ENCODE results near the gene TLE6.
"Not testable (repeated sequence)": the region's sequence is repeated elsewhere in the genome, so short reads cannot be mapped to it uniquely, and the experiment has no call there.

TLE6 gene

DNA sequence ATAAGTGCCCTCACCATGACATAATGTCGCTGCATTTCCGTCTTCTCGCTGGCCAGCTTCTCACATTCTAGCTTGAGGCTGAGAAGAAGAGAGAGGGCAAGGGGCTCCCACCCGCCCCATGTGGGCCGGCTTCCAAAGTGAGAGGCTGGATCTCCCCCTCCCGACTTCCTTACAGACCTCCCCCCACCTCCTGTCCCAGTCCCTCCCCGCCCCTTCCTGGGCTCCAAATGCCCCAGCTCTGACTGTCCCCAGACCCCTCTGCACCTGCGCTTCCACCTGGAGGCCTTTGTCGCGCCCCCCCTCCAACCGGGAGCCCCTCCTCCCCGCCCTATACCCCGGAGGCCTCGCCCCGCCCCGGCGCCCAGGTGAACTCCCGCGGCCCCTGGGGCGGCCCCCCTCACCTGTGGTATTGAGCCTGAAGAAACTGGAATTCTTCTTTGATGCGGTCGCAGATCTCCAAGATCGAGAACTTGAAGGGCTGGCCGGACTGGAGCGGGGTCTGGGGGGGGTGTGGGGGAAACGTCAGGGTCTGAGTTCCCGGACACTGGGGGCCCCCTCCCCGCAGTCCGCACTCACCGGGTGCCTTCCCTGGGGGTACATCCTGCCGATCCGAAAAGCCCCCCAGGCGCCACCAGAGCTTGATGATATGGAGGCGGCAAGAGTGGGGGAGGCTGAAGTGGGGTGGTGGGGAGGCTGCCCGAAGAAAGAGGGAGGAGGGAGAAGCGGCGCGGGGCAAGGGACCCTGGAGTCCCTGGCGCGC lies 51.1 kb downstream of the TLE6 start:
- DNase-seq (ENCODE audit: low read depth in 2 of 2), result no peak

GRCh38 chr19:3029065-3029923 lies 51.9 kb downstream of the TLE6 start, which contains the start of gene TLE2:
TSS of gene TLE2 (minus strand) at chr19:3029280. CDS start at chr19:3028904, 376 bp downstream.
- DNase-seq (ENCODE audit: low read depth in 2 of 2), result no peak

DNA sequence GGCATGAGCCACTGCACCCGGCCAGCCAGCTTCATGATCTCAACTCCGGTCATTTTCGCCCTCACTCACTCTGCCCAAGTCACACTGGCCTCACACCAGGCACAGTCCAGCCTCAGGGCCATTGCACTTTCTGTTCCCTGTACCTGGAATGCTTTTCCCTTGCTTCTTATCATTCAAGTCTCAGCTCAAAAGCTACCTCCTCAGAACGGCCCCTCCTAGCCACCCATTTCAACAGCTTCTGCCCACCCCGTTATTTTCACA lies 54.2 kb downstream of the TLE6 start:
- DNase-seq (ENCODE audit: low read depth in 2 of 2), result no peak

DNA sequence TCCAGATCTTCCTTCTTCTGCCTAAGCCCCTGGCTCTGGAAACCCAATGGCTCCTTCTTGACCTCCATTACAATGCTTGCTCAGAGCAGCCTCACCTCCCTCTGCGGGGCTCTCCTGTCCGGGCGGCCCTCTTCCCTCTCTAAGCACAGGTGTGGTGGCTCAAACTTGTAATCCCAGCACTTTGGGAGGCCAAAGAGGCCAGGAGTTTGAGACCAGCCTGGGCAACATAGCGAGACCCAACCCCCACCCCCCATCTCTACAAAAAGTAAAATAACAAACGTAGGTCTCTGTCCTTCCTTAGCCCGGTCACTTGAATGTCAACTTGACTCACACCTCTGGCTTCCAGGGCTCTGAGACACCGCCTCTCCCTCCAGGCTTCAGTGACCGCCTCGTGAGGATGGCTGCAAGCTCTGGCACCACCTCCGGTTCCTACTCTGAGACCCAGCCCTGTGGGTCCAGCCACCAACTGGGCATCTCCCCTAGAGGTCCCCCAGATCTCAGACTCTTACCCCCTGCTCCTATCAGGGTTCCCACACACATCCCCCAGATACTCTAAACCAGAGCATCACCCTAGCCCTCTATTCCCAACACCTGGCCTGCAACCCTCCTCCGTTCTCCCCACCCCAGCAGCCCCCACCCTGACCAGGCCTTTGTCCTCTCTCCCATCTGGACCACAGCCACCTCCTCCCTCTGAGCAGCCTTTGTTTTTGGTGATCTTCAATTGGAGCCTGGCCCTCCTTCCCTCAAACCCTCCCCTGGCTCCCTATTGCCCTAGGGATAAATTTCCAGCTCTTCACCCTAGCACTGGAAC lies 56.4 kb downstream of the TLE6 start:
- no peak for DNase-seq (ENCODE audit: low read depth in 2 of 2)

DNA sequence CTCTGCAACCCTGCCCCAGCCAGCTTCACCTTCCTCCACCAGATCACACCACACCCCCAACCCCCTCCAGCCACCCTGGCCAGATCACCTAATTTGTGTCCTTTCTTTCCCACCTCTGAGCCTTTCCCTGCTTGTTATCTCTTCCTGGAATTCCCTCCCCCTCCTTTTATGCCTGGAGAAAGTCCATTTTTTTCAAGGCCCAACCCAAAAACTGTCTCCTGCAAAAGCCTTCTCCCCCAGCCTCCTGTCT lies 57.0 kb downstream of the TLE6 start:
- no peak for DNase-seq (ENCODE audit: low read depth in 2 of 2)

GRCh38 chr19:3034656-3035541 lies 57.5 kb downstream of the TLE6 start:
- DNase-seq (ENCODE audit: low read depth in 2 of 2), result peak; percentile 32

GRCh38 chr19:3035542-3036118 lies 58.3 kb downstream of the TLE6 start:
- DNase-seq (ENCODE audit: low read depth in 2 of 2), result peak; percentile 99

DNA sequence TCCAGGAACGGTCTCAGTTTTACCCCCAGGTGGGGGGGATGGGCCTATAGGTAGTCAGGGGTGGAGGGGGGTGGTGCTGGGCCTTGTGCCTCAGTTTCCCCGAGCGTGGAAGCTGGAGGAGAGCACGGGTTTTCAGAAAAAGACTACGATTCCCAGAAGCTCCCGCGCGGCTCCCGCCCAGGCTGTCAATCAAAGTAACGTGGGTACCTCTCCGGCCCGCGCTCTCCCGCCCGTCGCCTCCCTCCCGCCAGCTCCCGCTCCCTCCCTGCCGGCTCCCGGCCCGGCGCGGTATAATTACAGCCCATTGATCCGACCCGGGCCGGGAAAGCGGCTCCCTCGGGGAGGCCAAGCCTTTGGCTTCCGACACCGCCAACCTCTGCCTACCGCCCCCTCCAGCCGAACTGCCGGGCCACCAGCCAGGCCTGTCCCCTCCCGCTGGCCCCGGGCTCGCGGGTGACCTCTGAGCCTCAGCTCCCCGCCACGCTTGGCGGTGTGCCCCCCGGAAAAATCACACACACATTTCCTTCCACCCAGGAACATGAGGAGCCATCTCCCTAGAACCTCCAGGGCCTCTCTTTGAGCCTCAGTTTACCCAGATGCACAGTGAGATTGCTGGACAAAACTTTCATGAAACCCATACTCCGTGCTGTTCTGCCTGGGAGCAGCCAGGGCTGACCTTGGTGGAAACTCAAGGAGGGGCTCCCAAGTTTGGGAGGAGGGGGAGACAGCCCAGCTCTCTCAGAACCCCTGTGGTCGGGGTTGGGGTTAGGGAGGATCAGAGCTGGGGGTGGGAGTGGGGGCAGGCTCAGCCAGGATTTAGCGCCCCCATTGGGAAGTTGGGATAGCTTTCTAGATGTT lies 59.0 kb downstream of the TLE6 start:
- DNase-seq (ENCODE audit: low read depth in 2 of 2), result peak; percentile 82 to 84

DNA sequence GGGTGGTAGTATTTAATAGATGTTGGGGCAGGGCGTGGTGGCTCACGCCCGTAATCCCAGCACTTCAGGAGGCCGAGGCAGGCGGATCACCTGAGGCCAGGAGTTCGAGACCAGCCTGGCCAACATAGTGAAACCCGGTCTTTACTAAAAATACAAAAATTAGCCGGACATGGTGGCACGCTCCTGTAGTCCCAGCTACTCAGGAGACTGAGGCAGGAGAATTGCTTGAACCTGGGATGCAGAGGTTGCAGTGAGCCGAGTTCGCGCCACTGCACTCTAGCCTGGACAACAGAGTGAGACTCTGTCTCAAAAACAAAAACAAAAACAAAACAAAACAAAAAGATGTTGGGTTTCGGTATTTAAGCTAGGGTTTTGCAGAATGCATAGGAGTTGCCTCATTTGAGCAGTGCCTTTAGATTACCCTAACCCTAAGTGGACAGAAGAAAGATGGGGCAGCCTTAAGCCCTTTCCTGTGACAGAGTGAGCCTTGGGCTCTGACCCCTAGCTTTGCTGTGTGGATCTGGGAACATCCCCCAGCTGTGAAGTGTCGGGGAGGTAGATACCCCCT lies 59.7 kb downstream of the TLE6 start:
- DNase-seq (ENCODE audit: low read depth in 2 of 2), result not testable (repeated sequence)

- no peak for DNase-seq (ENCODE audit: low read depth in 2 of 2)
Observed at GRCh38 chr19:3038214-3038613, 60.9 kb downstream of the TLE6 start.

- DNase-seq (ENCODE audit: low read depth in 2 of 2), result no peak
Observed at GRCh38 chr19:3039125-3039524, 61.8 kb downstream of the TLE6 start.

DNA sequence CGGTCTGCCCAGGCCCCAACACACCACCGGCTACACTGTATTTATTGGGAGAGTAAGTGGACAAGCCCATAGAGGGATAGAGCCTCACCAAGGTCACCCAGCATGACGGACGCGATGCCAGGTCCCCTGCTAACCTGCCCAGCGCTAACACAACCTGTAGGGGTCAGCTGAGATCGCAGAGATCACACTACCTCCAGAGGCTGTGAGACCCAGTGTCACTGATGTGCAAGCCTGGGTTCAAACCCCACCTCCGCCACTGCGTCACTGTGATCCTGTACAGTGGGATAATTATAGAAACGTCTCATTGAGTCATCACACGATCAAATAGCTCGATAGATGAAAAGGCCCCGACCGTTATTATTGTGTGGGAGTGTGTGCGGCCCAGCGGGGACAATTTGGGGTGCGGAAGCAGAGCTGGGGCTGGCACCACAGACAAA lies 62.3 kb downstream of the TLE6 start:
- no peak for DNase-seq (ENCODE audit: low read depth in 2 of 2)

GRCh38 chr19:3041327-3041726 lies 64.0 kb downstream of the TLE6 start:
- DNase-seq (ENCODE audit: low read depth in 2 of 2), result no peak

- no peak for DNase-seq (ENCODE audit: low read depth in 2 of 2)
Observed at GRCh38 chr19:3041761-3042620, 64.6 kb downstream of the TLE6 start.

DNA sequence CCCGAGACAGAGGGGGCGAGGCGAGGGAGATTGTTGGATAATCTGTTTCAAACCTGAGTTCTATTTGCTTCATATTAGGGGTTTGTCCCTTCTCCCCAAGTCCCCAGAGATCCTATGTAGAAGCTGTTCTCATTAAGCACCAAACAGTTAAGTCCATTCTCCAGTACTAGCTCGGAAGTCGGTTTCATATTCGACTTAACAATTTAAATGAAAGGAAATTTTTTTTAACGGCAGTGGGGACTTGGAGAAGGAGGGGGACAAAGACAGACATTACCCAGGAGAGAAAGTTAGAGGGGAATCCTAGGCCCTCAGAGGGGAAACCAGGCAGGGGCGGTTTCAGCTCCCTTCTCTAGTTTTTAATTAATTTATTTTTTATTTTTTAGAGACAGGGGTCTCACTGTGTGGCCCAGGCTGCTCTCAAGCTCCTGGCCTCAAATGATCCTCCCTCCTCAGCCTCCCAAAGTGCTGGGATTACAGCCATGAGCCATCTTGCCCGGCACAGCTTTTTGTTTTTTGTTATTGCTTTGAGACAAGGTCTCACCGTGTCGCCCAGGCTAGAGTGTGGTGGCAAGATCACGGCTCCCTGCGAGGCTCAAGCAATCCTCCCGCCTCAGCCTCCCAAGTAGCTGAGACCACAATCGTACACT lies 65.4 kb downstream of the TLE6 start:
- no peak for DNase-seq (ENCODE audit: low read depth in 2 of 2)
